Fibroblast of villous mesenchyme (primary cell): ENCODE results near the gene ANKHD1. TPM values are rescaled to one million over a fixed set of nuclear protein-coding genes. Genes with fewer than 3 reads are reported as not detected.

ENCODE experiments used
- DNase-seq: peaks from one replicate; pipeline ENCODE4 v3.0.0-alpha.2; 2010; ENCODE audit warnings: low read depth
- H3K4me3 ChIP-seq: 2 replicates; pipeline ENCODE4 v1.5.1; 2011; ENCODE audit warnings: low read depth, mild to moderate bottlenecking, low read length
- total RNA-seq: library from RNA; depleted of rRNA; stranded (reverse); fragments of >200 nt; gene quantifications from 2 replicates; pipeline ENCODE4 v1.2.3, GENCODE V29; 2012
- TF ChIP-seq, protein P1 (sequence below): IDR thresholded peaks from 2 replicates; pipeline ENCODE4 v1.5.1; 2012; ENCODE audit warnings: low read depth, mild to moderate bottlenecking, low read length; ENCODE audit not compliant: insufficient read depth

The ANKHD1 gene
- total RNA-seq, 1 donor = 64.8 TPM

DNA sequence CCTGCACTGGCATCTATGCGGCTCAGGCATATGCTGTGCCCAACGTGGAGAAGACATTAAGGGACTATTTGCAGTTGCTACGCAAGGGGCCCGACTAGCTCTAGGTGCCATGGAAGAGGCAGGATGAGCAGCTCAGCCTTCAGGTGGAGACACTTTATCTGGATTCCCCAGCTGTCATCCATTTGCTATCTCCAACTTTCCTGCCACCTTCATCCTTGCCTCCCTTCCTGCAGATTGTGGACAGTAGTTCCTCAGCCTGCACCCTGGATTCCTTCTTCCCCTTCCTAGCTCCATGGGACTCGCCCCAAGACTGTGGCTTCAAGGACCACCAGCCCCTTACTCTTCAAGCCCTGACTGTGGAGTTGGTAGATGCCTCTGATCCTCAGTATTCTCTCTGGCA lies 165.0 kb downstream of the ANKHD1 start:
- no peak for DNase-seq
- TF ChIP-seq, protein P1, sequence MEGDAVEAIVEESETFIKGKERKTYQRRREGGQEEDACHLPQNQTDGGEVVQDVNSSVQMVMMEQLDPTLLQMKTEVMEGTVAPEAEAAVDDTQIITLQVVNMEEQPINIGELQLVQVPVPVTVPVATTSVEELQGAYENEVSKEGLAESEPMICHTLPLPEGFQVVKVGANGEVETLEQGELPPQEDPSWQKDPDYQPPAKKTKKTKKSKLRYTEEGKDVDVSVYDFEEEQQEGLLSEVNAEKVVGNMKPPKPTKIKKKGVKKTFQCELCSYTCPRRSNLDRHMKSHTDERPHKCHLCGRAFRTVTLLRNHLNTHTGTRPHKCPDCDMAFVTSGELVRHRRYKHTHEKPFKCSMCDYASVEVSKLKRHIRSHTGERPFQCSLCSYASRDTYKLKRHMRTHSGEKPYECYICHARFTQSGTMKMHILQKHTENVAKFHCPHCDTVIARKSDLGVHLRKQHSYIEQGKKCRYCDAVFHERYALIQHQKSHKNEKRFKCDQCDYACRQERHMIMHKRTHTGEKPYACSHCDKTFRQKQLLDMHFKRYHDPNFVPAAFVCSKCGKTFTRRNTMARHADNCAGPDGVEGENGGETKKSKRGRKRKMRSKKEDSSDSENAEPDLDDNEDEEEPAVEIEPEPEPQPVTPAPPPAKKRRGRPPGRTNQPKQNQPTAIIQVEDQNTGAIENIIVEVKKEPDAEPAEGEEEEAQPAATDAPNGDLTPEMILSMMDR = no peak
- H3K4me3 ChIP-seq = no peak overlapping the region

DNA sequence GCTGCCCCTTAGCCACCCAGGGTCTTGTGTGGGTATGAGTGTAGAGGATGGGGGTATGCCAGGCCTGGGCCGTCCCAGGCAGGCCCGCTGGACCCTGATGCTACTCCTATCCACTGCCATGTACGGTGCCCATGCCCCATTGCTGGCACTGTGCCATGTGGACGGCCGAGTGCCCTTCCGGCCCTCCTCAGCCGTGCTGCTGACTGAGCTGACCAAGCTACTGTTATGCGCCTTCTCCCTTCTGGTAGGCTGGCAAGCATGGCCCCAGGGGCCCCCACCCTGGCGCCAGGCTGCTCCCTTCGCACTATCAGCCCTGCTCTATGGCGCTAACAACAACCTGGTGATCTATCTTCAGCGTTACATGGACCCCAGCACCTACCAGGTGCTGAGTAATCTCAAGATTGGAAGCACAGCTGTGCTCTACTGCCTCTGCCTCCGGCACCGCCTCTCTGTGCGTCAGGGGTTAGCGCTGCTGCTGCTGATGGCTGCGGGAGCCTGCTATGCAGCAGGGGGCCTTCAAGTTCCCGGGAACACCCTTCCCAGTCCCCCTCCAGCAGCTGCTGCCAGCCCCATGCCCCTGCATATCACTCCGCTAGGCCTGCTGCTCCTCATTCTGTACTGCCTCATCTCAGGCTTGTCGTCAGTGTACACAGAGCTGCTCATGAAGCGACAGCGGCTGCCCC lies 165.6 kb downstream of the ANKHD1 start:
- DNase-seq = no peak

DNA sequence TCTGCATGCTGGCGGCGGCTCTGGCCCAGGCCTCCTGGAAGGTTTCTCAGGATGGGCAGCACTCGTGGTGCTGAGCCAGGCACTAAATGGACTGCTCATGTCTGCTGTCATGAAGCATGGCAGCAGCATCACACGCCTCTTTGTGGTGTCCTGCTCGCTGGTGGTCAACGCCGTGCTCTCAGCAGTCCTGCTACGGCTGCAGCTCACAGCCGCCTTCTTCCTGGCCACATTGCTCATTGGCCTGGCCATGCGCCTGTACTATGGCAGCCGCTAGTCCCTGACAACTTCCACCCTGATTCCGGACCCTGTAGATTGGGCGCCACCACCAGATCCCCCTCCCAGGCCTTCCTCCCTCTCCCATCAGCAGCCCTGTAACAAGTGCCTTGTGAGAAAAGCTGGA lies 166.2 kb downstream of the ANKHD1 start:
- no peak for DNase-seq
- TF ChIP-seq, protein P1 = no peak
- H3K4me3 ChIP-seq = no peak overlapping the region

More for the DNA sequence above, 165.6 kb downstream of the ANKHD1 start:
- H3K4me3 ChIP-seq = no peak overlapping the region
- TF ChIP-seq, protein P1 = no peak

DNA sequence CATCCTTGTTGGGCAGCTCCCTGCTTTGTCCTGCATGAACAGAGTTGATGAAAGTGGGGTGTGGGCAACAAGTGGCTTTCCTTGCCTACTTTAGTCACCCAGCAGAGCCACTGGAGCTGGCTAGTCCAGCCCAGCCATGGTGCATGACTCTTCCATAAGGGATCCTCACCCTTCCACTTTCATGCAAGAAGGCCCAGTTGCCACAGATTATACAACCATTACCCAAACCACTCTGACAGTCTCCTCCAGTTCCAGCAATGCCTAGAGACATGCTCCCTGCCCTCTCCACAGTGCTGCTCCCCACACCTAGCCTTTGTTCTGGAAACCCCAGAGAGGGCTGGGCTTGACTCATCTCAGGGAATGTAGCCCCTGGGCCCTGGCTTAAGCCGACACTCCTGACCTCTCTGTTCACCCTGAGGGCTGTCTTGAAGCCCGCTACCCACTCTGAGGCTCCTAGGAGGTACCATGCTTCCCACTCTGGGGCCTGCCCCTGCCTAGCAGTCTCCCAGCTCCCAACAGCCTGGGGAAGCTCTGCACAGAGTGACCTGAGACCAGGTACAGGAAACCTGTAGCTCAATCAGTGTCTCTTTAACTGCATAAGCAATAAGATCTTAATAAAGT lies 166.9 kb downstream of the ANKHD1 start:
- no peak for DNase-seq
- H3K4me3 ChIP-seq = no peak overlapping the region
- TF ChIP-seq, protein P1 = no peak

DNA sequence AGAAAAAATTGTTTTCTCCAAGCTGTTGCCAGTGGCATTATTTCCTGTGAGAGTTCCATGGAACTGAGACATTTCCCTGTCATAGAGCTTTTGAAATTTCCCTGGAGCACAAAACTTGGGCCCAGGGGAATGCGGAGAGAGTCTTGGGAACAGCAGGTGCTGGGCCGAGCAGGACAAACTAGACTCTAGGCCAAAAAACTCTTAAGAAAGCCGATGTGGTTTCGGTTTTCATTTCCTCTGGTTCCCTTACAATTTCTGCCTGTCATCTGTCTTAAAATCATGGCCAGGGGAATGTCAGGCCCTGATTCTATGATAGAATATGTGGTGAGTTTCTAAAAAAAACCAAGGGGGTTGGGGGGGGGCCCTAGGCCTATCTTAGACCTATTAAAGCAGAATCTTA lies 167.6 kb downstream of the ANKHD1 start:
- TF ChIP-seq, protein P1 = no peak
- no peak for DNase-seq
- no peak overlapping the region for H3K4me3 ChIP-seq

DNA sequence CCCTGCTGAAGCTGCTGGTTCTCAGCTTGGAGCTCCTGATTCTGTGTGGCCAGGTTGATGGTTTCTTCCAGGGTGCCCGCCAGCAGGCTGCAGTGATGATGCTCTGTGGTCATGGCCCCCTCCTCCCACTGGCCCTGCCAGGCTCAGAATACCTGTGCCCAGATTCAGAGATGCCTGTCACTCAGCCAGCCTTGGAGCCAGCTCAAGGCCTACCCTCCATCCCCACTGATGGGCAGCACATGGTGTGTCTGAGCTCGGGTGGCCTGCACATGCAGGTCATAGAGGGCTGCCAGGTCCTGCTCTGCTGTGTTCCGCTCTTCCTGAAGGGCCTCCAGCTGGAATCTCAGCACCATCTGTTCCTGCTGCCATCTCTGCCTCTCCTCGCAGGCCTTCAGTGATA lies 168.4 kb downstream of the ANKHD1 start:
- no peak for DNase-seq
- TF ChIP-seq, protein P1 = no peak
- H3K4me3 ChIP-seq = no peak overlapping the region
